CD1c-positive myeloid dendritic cell (primary cell): Measurements from ENCODE around the gene VIPR1.

Source experiments
- DNase-seq: peaks from one replicate; pipeline ENCODE4 v3.0.0-alpha.2; 2016; ENCODE audit errors: extremely low spot score

Gene VIPR1

DNA sequence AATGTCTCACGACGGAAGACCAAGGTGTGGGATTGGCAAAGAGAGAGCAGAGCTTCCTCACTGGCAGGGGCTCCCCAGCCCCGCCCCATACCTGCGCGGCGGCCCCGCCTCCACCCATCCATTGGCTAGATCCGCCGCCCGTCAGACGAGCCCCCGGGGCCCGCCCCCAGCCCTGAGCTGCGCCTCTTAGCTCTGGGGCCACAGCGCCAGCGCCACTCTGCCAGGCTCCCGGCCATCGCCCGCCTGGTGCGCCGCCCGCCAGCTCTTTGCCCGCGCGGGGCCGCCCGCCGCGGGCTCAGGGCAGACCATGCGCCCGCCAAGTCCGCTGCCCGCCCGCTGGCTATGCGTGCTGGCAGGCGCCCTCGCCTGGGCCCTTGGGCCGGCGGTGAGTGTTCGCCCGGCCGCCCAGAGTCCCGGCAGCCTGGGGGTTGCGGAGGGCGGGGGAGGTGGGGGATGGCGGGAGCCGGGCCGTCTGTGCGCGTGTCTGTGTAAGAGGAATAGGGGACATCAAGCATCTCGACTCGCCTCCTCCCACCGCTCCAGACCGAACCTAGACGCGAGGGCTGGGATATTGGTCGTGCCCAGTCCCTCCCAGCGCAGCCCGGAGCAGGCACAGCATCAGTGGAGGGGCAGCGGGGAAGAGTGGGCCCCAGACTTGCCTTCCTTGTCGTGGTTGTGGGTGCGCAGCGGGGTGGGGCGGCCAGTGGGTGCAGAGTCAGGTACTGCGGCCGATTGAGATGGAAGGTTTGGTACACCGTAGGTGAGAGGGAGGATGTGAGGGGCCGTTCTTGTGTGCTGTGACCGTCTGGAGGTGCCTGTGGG is at the start of gene VIPR1:
VIPR1 (plus strand) TSS at position 215 of the 822 bp plus-strand sequence; CDS start at position 308, 93 bp downstream.
- peak; percentile 75 for DNase-seq

GRCh38 chr3:42456211-42456610 is 46.2 kb upstream of the VIPR1 start:
- DNase-seq, result no peak

GRCh38 chr3:42459151-42459550 is 43.3 kb upstream of the VIPR1 start:
- no peak for DNase-seq

GRCh38 chr3:42461762-42462161 is 40.7 kb upstream of the VIPR1 start:
- DNase-seq, result no peak

GRCh38 chr3:42463093-42463492 is 39.4 kb upstream of the VIPR1 start:
- no peak for DNase-seq

- no peak for DNase-seq
Observed at GRCh38 chr3:42468111-42468510, 34.3 kb upstream of the VIPR1 start.

GRCh38 chr3:42472555-42472954 is 29.9 kb upstream of the VIPR1 start:
- no peak for DNase-seq

- no peak for DNase-seq
Observed at GRCh38 chr3:42473083-42473932, 29.1 kb upstream of the VIPR1 start.

GRCh38 chr3:42476225-42477125 is 26.0 kb upstream of the VIPR1 start:
- peak; percentile 6 for DNase-seq

- no peak for DNase-seq
Observed at GRCh38 chr3:42477696-42478095, 24.7 kb upstream of the VIPR1 start.

DNA sequence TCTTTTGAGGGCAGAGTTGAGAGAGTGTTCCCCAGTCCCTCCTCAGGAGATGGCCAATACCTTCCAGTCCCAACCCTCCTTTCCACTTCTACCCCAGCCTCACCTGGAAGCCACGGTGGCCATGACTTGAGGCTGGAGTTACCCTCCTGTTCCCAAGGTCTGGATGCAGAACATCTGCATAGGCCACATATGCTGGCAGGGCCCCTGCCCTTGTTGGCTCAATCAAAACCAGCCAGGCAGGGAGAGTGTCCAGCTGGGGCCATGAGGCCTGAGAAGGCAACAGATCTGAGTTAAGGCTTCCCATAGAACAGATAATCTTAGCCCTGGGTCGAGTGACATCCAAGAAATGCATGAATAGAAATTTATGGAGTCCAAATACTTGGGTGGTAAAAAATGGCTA is 23.6 kb upstream of the VIPR1 start:
- DNase-seq, result no peak

DNA sequence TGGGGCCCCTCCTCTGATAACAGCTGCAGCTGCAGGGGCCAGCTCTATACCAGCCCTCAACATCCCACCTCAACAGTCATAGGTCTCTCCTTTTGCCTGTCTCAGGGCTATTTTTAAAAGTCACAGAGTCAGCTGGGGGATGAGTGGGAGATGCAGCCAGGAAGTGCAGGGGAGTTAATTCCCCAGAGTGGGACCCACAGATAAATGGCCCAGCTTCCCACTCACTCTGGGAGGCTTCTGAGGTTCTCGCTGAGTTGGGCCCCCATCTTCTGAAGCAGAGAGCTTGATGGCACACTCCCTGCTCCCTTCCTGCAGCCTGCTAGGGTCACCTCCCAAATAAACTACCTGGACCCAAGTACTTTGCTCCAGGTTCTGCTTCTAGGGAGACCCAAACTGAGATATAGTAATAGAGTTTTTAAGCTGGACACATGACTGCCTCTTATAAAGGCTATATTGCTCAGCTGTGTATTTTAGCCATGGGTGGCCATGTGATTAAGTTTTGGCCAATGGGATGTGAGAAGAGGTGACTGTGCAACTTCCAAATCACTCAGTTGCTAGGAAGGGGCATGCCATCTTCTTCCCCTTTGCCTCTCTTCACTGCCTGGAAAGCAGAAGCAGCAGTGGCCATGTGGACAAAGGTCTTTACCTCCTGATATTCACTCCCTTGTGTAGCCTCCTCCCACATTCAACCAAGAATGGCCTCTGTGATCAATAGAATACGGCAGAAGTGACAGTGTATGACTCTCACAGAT is 15.5 kb upstream of the VIPR1 start:
- peak; percentile 57 for DNase-seq

- DNase-seq, result no peak
Observed at GRCh38 chr3:42488687-42489086, 13.8 kb upstream of the VIPR1 start.

DNA sequence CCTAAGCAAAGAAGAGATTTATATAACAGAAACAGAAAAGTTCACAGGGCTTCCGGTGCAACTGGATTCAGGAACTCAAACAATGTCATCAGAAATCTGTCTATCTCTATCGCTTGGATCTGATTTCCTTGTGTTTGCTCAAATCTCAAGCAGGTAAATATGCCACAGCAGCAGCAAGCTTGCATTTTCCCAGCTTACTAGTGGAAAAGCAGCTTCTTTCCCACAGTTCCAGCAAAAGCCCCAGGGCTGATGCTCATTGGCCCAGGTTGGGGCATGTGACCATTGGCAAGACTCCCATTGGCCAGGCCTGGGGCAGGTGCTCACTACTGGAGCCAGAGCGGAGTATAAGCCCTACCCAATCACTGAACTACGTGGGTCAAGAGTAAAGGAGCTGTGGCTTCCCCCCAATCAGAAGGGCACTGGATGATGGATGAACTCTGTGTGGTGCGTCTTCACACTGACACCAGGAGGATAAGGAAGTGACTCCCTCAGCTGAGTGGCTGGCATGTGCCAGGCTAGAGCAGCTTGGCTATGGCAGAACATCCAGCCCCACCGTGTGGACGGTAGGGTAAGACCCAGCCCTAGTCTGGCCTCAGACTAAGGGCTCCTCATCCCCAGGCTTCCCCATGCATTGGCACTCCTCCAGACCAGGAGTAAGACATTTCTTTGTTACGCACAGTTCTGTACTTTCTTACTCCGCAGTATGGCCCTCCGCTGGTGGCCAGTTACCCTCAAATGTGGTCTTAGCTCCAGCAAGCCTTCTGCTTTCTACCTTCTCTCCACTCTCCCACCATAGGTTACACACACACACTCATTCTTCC is 13.1 kb upstream of the VIPR1 start:
- DNase-seq, result no peak

DNA sequence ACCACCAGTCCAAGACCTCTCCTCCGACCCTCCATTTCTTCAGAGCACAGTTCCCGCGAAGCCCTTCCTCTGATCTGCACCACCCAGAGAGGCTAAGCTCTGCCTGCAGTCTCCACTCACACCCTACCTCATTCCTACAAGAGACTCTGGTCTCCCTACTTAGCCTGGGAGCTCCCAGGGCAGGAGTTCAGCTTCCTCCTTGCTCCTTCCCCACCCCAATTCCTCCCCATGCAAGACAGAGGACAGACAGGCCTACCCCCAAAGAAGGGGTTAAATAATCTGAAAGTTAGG is 12.6 kb upstream of the VIPR1 start:
- DNase-seq, result no peak

DNA sequence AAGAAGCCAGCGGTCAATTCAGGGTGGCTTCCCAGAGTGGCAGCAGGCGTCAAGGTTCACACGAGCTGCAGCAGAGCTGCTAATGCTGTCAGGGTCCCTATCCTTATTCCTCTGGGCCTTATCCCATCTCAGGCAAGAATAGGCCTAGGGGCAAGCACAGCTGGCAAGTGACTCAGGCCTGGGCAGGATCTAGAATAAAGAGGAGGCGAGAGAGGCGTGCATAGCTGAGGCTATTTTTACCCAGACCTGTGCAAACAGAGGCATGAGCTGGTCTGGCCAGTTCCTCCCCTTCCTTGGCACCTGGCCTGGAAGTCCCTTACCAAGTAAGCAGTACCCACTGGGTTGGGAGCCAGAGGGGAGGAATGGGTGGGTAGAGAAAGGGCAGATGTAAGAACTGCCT is 12.2 kb upstream of the VIPR1 start:
- DNase-seq, result peak; percentile 75

DNA sequence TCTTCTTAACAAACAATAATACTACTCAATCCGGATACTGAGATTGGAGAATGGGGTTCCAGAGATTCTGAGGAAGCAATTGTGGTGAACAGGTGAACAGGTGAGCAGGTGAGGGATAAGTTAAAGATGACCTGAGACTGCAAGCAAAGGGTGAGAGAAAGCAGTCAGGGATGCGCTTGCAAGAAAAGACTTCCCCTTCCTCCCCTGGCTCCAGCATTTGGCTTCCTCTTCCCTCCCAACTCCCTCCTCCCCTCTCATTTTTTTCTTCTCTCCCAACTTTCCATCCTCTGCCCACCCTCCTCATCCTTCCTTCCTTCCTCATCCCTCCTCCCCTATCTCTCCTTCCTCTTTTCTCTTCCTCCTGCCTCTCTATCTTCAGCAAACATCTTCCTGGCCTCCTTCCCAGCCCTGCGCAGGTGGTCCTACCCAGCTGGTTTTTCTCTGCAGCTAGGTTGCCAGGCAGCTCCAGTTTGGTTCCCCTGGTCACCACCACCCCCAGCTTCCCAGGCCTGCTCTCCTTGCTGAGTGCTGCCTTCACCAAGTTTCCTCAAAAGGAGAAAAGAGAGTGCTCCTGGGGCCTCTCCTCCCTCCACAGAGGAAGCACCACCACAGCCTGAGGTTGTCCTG is 10.4 kb upstream of the VIPR1 start:
- peak; percentile 59 for DNase-seq

- peak; percentile 65 for DNase-seq
Observed at GRCh38 chr3:42492508-42493080, 9.8 kb upstream of the VIPR1 start.

- DNase-seq, result no peak
Observed at GRCh38 chr3:42493126-42493797, 9.2 kb upstream of the VIPR1 start.
